PFSK-1 (cell line): ENCODE data around the gene ZNF622.

Experiments used
- FOXP2 ChIP-seq: optimal IDR thresholded peaks from 2 replicates; pipeline ENCODE3; 2011; ENCODE audit warnings: borderline replicate concordance, control low read depth, inconsistent platforms; ENCODE audit not compliant: insufficient read depth; ENCODE audit errors: extremely low read length, extremely low read depth
- POLR2AphosphoS5 ChIP-seq: IDR thresholded peaks from 2 replicates; pipeline ENCODE4 v1.6.1; 2012; ENCODE audit warnings: low read depth, mild to moderate bottlenecking, control low read depth, low read length, moderate library complexity
- SIN3A ChIP-seq: IDR thresholded peaks from 2 replicates; pipeline ENCODE4 v1.6.1; 2012; ENCODE audit warnings: mild to moderate bottlenecking, low read length, moderate library complexity, borderline replicate concordance; ENCODE audit not compliant: insufficient read depth
- TAF1 ChIP-seq: IDR thresholded peaks from 2 replicates; pipeline ENCODE4 v1.6.1; 2012; ENCODE audit warnings: low read length, control low read depth, borderline replicate concordance; ENCODE audit not compliant: insufficient read depth
- TF ChIP-seq, protein P1 (sequence below), 2 experiments: IDR thresholded peaks; 2 replicates each; pipeline versions ENCODE4 v1.6.1 to v1.8.0; 2011 to 2012; ENCODE audit warnings: low read depth in 2 of 2, low read length in 2 of 2, control low read depth in 1 of 2, inconsistent platforms in 1 of 2, mild to moderate bottlenecking in 1 of 2, moderate library complexity in 1 of 2; ENCODE audit not compliant: insufficient read depth in 1 of 2

Gene ZNF622

DNA sequence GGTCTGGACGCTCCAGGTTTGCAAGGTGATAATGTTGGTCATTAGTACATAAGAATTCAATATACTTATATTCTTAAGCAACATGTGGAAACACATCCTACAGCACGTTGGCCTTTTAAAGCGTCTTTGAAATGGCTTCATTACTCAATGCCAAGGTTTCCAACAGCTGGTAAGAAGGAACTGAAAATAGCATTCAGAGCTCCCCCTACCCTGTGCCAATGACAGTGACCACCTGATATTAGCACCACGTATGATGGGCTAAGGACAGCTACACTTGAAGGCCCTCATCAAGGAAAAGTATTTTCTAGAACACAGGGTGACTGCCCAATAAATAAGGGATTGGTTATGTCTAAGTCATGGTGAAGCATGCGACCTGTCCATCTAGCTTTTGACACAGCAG, 9.9 kb downstream of the ZNF622 start:
- TF ChIP-seq TAF1 (no peak), POLR2AphosphoS5 (no peak), SIN3A (no peak), FOXP2 (no peak)
- TF ChIP-seq, protein P1, sequence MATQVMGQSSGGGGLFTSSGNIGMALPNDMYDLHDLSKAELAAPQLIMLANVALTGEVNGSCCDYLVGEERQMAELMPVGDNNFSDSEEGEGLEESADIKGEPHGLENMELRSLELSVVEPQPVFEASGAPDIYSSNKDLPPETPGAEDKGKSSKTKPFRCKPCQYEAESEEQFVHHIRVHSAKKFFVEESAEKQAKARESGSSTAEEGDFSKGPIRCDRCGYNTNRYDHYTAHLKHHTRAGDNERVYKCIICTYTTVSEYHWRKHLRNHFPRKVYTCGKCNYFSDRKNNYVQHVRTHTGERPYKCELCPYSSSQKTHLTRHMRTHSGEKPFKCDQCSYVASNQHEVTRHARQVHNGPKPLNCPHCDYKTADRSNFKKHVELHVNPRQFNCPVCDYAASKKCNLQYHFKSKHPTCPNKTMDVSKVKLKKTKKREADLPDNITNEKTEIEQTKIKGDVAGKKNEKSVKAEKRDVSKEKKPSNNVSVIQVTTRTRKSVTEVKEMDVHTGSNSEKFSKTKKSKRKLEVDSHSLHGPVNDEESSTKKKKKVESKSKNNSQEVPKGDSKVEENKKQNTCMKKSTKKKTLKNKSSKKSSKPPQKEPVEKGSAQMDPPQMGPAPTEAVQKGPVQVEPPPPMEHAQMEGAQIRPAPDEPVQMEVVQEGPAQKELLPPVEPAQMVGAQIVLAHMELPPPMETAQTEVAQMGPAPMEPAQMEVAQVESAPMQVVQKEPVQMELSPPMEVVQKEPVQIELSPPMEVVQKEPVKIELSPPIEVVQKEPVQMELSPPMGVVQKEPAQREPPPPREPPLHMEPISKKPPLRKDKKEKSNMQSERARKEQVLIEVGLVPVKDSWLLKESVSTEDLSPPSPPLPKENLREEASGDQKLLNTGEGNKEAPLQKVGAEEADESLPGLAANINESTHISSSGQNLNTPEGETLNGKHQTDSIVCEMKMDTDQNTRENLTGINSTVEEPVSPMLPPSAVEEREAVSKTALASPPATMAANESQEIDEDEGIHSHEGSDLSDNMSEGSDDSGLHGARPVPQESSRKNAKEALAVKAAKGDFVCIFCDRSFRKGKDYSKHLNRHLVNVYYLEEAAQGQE (IDR thresholded peaks at IDR 0.05; ENCODE audit: insufficient read depth in 1 of 2, low read depth in 2 of 2, low read length in 2 of 2) = no peak

DNA sequence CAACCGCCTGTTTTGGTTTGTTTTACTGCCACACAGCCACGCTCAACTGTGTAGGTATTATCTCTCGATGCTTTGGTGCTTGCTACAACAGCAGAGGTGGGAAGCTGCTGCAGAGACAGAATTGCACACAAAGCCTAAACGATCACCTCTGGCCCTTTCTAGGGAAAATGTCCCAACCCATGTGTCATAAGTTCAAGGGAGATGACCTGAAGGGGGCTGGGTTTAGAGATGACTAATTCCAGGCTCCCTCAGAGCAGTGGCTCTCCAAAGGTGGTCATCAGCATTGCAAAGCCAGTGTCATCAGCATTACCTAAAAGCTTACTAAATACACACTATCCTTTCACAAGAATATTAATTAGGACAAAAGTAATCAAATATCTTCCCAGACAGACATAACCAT, 10.9 kb downstream of the ZNF622 start:
- TF ChIP-seq POLR2AphosphoS5 = no peak
- TF ChIP-seq TAF1 = no peak
- TF ChIP-seq SIN3A = no peak
- no peak for TF ChIP-seq FOXP2
- TF ChIP-seq, protein P1 (IDR thresholded peaks at IDR 0.05; ENCODE audit: insufficient read depth in 1 of 2, low read depth in 2 of 2, low read length in 2 of 2) = no peak

DNA sequence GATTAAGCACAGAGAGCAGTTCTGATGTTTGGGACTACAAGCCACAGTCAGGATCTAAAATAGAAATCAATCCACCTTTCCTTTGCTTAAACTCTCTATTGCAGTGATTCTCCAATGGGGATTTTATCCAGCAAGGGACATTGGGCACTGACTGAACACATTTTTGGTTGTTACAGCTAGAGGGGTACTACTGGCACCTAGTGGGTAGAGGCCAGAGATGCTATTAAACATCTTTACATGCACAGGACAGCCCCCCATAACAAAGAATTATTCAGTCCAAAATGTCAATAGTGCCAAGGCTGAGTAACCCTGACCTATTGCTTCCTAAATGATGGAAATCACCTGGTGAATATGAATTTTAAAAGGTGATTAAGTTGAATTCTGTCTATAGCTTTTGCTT, 12.0 kb downstream of the ZNF622 start:
- TF ChIP-seq SIN3A (no peak), POLR2AphosphoS5 (no peak), TAF1 (no peak), FOXP2 (no peak)
- TF ChIP-seq, protein P1 (IDR thresholded peaks at IDR 0.05; ENCODE audit: insufficient read depth in 1 of 2, low read depth in 2 of 2, low read length in 2 of 2) = no peak

DNA sequence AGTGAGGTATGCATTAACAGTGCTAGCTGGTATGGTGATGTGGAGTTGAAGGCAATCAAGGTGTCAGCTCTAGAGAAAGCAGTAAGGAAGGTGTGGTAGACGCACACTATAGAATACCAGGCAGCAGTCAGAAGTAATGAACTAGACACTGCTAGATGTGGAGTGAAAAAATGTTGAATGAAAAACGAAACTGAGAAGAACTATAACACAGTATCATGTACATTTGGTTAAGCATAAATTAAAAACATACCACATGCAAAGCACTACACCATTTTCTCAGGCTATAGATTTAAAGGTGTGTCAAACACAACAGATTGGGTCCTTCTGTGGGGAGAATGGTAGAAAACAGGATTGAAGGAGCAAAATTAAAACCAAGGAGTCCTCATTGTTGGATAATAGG, 15.4 kb downstream of the ZNF622 start:
- TF ChIP-seq, protein P1 (IDR thresholded peaks at IDR 0.05; ENCODE audit: insufficient read depth in 1 of 2, low read depth in 2 of 2, low read length in 2 of 2) = no peak
- no peak for TF ChIP-seq POLR2AphosphoS5

DNA sequence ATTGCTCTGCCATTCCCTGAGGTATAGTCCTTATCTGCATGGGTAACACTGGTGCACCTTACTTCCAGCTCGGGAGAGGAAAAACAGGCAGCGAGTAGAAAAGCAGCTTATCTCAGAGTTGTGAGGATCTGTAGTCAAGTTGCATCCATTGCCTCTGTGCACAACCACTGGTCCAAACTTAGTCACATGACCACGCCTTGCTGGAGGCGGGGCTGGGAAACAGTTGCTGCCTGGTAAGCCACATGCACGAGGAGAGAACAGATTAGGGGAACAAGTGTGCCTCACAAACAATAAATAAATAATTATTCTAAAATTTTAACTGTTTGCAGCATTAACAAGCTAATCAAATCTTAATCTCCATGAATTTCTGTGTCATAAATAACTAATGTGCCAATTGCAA, 18.6 kb downstream of the ZNF622 start:
- TF ChIP-seq POLR2AphosphoS5 (no peak), TAF1 (no peak), SIN3A (no peak), FOXP2 (no peak)
- TF ChIP-seq, protein P1 (IDR thresholded peaks at IDR 0.05; ENCODE audit: insufficient read depth in 1 of 2, low read depth in 2 of 2, low read length in 2 of 2) = no peak
